Activated T-cell treated with anti-CD3 and anti-CD28 coated beads, Interleukin-2, amount 50 U/mL, for 24 hours (primary cell): Measurements from ENCODE around the gene NAB1.
A peak's percentile ranks its signal among the peaks of the same experiment; 100 is the strongest.

Experiments used
- DNase-seq: peaks from one replicate; pipeline ENCODE4 v3.0.0-alpha.2; 2020
- H3K27ac Mint-ChIP-seq: 2 replicates; pipeline ENCODE4 v1.8.0; 2020; ENCODE audit warnings: mild to moderate bottlenecking, mixed read lengths
- H3K27me3 Mint-ChIP-seq: 2 replicates; pipeline ENCODE4 v1.8.0; 2020; ENCODE audit warnings: mixed read lengths
- H3K36me3 Mint-ChIP-seq: 2 replicates; pipeline ENCODE4 v1.8.0; 2020; ENCODE audit warnings: low read depth, mixed read lengths
- H3K4me1 Mint-ChIP-seq: 2 replicates; pipeline ENCODE4 v1.8.0; 2020; ENCODE audit warnings: low read depth, mixed read lengths
- H3K4me3 Mint-ChIP-seq: 2 replicates; pipeline ENCODE4 v1.8.0; 2020; ENCODE audit warnings: mild to moderate bottlenecking, moderate library complexity, mixed read lengths
- H3K9me3 Mint-ChIP-seq: 2 replicates; pipeline ENCODE4 v1.8.0; 2020; ENCODE audit warnings: mixed read lengths

The NAB1 gene

GRCh38 chr2:190677255-190677654 is 28.4 kb downstream of the NAB1 start:
- DNase-seq, result no peak
- peaks cover 85% of the 10 kb centered on the region for H3K4me1 Mint-ChIP-seq
- no peak overlapping the region for H3K4me3 Mint-ChIP-seq
- peak overlapping the region; percentile 87 for H3K27ac Mint-ChIP-seq
- no peaks in the 10 kb centered on the region for H3K27me3 Mint-ChIP-seq
- H3K9me3 Mint-ChIP-seq, result no peaks in the 10 kb centered on the region
- peaks cover 77% of the 10 kb centered on the region for H3K36me3 Mint-ChIP-seq

DNA sequence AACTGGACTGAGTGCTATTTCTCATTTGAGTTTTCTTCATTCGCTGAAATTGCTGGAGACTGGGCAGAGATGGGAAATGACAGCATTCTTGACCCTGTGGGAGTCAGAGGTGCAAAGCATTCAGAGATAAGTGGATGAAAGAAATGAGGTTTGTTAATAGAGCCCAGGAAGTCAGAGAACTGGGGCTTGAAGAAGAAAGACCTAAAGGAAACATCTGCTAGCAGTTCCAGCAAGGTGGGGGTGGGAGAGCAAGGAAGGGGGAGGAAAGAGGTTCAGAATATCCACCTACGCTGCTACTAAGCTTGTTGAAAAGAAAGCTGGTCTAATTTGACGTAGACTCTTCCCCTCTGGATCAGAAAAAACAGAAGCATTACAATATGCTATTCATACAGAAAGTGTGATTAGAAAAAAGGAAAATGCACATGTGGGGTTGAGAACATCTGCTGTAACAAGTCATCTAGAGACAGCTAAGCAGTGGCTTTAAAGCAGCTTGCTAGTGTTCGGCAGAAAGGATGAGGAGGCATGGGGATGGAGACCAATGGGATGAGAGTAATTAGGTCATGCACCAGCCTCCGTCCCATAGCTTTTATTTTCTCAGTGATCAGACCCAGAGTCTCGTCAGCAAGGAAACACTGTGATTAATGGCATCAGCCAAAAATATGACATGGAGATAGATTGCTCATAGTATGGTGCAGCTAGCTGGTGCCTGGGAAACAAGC is 29.7 kb downstream of the NAB1 start:
- Mint-ChIP-seq H3K27ac (peak overlapping the region; percentile 96), H3K9me3 (no peaks in the 10 kb centered on the region), H3K4me3 (peak overlapping the region; percentile 42), H3K4me1 (peaks cover 75% of the 10 kb centered on the region), H3K27me3 (no peaks in the 10 kb centered on the region), H3K36me3 (peaks cover 72% of the 10 kb centered on the region)
- DNase-seq, result peak; percentile 50

GRCh38 chr2:190679391-190679790 is 30.5 kb downstream of the NAB1 start:
- Mint-ChIP-seq H3K27ac (peak overlapping the region; percentile 96), H3K9me3 (no peaks in the 10 kb centered on the region), H3K36me3 (peaks cover 68% of the 10 kb centered on the region), H3K27me3 (no peaks in the 10 kb centered on the region), H3K4me3 (peak overlapping the region; percentile 42), H3K4me1 (peaks cover 70% of the 10 kb centered on the region)
- DNase-seq, result no peak

- Mint-ChIP-seq H3K27ac (peak overlapping the region; percentile 96), H3K27me3 (no peaks in the 10 kb centered on the region), H3K4me1 (peaks cover 64% of the 10 kb centered on the region), H3K9me3 (no peaks in the 10 kb centered on the region), H3K4me3 (peak overlapping the region; percentile 42), H3K36me3 (peaks cover 68% of the 10 kb centered on the region)
- DNase-seq, result peak; percentile 60
Observed at GRCh38 chr2:190679813-190680591, 31.1 kb downstream of the NAB1 start.

DNA sequence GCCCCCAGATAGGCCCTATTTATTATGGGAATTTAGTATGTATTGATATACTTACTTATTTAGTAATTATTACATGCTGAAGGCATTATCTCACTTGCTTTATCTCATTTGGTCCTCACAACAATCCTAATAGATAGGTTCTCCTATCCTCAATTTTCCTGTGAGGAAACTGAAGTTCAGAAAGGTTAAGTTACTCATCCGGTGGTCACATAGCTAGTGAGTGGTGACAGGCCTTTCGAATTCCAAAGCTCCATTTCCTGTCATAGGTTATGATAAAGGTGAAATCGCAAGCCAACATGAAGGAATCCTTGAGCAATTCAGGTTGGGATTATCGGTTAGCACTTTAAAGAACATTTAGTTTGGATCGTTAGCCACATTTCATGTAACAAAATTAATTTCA is 33.3 kb downstream of the NAB1 start:
- Mint-ChIP-seq H3K9me3 (no peaks in the 10 kb centered on the region), H3K4me3 (no peak overlapping the region), H3K36me3 (peaks cover 70% of the 10 kb centered on the region)

GRCh38 chr2:190683802-190684201 is 34.9 kb downstream of the NAB1 start:
- peaks cover 80% of the 10 kb centered on the region for H3K36me3 Mint-ChIP-seq
- H3K4me1 Mint-ChIP-seq, result peaks cover 30% of the 10 kb centered on the region
- no peak for DNase-seq
- no peak overlapping the region for H3K27ac Mint-ChIP-seq
- H3K27me3 Mint-ChIP-seq, result no peaks in the 10 kb centered on the region
- H3K9me3 Mint-ChIP-seq, result no peaks in the 10 kb centered on the region
- no peak overlapping the region for H3K4me3 Mint-ChIP-seq

More for the DNA sequence above, 33.3 kb downstream of the NAB1 start:
- peaks cover 45% of the 10 kb centered on the region for H3K4me1 Mint-ChIP-seq
- H3K27ac Mint-ChIP-seq, result no peak overlapping the region
- DNase-seq, result no peak
- no peaks in the 10 kb centered on the region for H3K27me3 Mint-ChIP-seq

GRCh38 chr2:190684931-190685330 is 36.0 kb downstream of the NAB1 start:
- Mint-ChIP-seq H3K36me3 (peaks cover 80% of the 10 kb centered on the region), H3K9me3 (no peaks in the 10 kb centered on the region), H3K4me3 (no peak overlapping the region), H3K27me3 (no peaks in the 10 kb centered on the region), H3K27ac (no peak overlapping the region), H3K4me1 (peaks cover 19% of the 10 kb centered on the region)
- DNase-seq, result no peak

- Mint-ChIP-seq H3K4me1 (peaks cover 15% of the 10 kb centered on the region), H3K36me3 (peaks cover 80% of the 10 kb centered on the region), H3K27me3 (no peaks in the 10 kb centered on the region), H3K9me3 (no peaks in the 10 kb centered on the region), H3K4me3 (no peak overlapping the region), H3K27ac (no peak overlapping the region)
- no peak for DNase-seq
Observed at GRCh38 chr2:190685333-190685732, 36.5 kb downstream of the NAB1 start.

- DNase-seq, result no peak
- Mint-ChIP-seq H3K27ac (peak overlapping the region; percentile 86), H3K36me3 (peaks cover 57% of the 10 kb centered on the region), H3K4me1 (peaks cover 46% of the 10 kb centered on the region), H3K27me3 (no peaks in the 10 kb centered on the region), H3K9me3 (peaks cover 5% of the 10 kb centered on the region), H3K4me3 (no peak overlapping the region)
Observed at GRCh38 chr2:190693533-190694232, 44.8 kb downstream of the NAB1 start.

DNA sequence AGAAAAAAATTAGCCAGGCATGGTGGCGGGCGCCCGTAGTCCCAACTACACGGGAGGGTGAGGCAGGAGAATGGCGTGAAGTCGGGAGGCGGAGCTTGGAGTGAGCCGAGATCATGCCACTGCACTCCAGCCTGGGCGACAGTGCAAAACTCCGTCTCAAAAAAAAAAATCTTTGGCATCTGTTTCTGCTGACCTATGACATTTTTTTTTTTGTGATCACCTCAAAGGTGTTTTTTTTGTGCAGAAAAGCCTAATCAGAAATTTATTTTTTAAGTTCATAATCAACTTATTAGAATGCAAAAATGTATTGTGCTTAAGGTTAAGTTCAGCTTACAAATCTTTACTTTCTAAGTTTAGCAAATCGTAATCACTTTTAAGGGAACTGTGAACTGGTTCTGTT is 45.6 kb downstream of the NAB1 start:
- Mint-ChIP-seq H3K36me3 (peaks cover 49% of the 10 kb centered on the region), H3K4me1 (peaks cover 46% of the 10 kb centered on the region), H3K27ac (peak overlapping the region; percentile 73), H3K9me3 (peaks cover 5% of the 10 kb centered on the region), H3K27me3 (no peaks in the 10 kb centered on the region), H3K4me3 (no peak overlapping the region)
- DNase-seq, result no peak

- peak overlapping the region; percentile 78 for H3K27ac Mint-ChIP-seq
- H3K9me3 Mint-ChIP-seq, result peaks cover 5% of the 10 kb centered on the region
- H3K4me1 Mint-ChIP-seq, result peaks cover 47% of the 10 kb centered on the region
- peaks cover 39% of the 10 kb centered on the region for H3K36me3 Mint-ChIP-seq
- DNase-seq, result no peak
- H3K4me3 Mint-ChIP-seq, result peak overlapping the region; percentile 33
- H3K27me3 Mint-ChIP-seq, result no peaks in the 10 kb centered on the region
Observed at GRCh38 chr2:190695739-190696138, 46.9 kb downstream of the NAB1 start.

- DNase-seq, result no peak
- H3K27me3 Mint-ChIP-seq, result no peaks in the 10 kb centered on the region
- H3K36me3 Mint-ChIP-seq, result peaks cover 28% of the 10 kb centered on the region
- peak overlapping the region; percentile 47 for H3K27ac Mint-ChIP-seq
- H3K4me1 Mint-ChIP-seq, result peaks cover 51% of the 10 kb centered on the region
- H3K9me3 Mint-ChIP-seq, result peaks cover 5% of the 10 kb centered on the region
- no peak overlapping the region for H3K4me3 Mint-ChIP-seq
Observed at GRCh38 chr2:190696792-190697398, 48.0 kb downstream of the NAB1 start.

- H3K4me3 Mint-ChIP-seq, result no peak overlapping the region
- H3K9me3 Mint-ChIP-seq, result peaks cover 5% of the 10 kb centered on the region
- no peaks in the 10 kb centered on the region for H3K27me3 Mint-ChIP-seq
- no peak overlapping the region for H3K27ac Mint-ChIP-seq
- peaks cover 25% of the 10 kb centered on the region for H3K36me3 Mint-ChIP-seq
- peaks cover 51% of the 10 kb centered on the region for H3K4me1 Mint-ChIP-seq
- no peak for DNase-seq
Observed at GRCh38 chr2:190697421-190697820, 48.5 kb downstream of the NAB1 start.

- Mint-ChIP-seq H3K36me3 (peaks cover 12% of the 10 kb centered on the region), H3K4me1 (peaks cover 38% of the 10 kb centered on the region), H3K27ac (no peak overlapping the region), H3K9me3 (peaks cover 2% of the 10 kb centered on the region), H3K27me3 (no peaks in the 10 kb centered on the region), H3K4me3 (no peak overlapping the region)
- DNase-seq, result no peak
Observed at GRCh38 chr2:190698895-190699294, 50.0 kb downstream of the NAB1 start.
